HG02981 (cell line): ENCODE data around the gene COL20A1.

Experiments used
- ATAC-seq: cut with Tn5 transposase; IDR thresholded peaks from one replicate; pipeline ENCODE4 v1.9.1; 2021; ENCODE audit warnings: mild to moderate bottlenecking, moderate library complexity; ENCODE audit not compliant: unreplicated experiment

Gene COL20A1

GRCh38 chr20:63359164-63359934, 66.4 kb downstream of the COL20A1 start:
- ATAC-seq: no peak

GRCh38 chr20:63359937-63360849, 67.2 kb downstream of the COL20A1 start:
- no peak for ATAC-seq

- ATAC-seq: no peak
Measured at GRCh38 chr20:63360850-63361518, 68.0 kb downstream of the COL20A1 start, which contains the start of gene CHRNA4. CHRNA4 (minus strand) TSS chr20:63361349; CDS start chr20:63361165, 184 bp downstream.

- no peak for ATAC-seq
Measured at GRCh38 chr20:63361519-63362435, 68.8 kb downstream of the COL20A1 start.

GRCh38 chr20:63362436-63363009, 69.5 kb downstream of the COL20A1 start:
- no peak for ATAC-seq

GRCh38 chr20:63363013-63363957, 70.3 kb downstream of the COL20A1 start:
- no peak for ATAC-seq

- no peak for ATAC-seq
Measured at GRCh38 chr20:63363981-63364561, 71.1 kb downstream of the COL20A1 start.

- ATAC-seq: no peak
Measured at GRCh38 chr20:63364801-63365585, 72.0 kb downstream of the COL20A1 start.

GRCh38 chr20:63365601-63366389, 72.8 kb downstream of the COL20A1 start:
- ATAC-seq: no peak

- ATAC-seq: no peak
Measured at GRCh38 chr20:63366390-63367365, 73.7 kb downstream of the COL20A1 start.

GRCh38 chr20:63367446-63368055, 74.6 kb downstream of the COL20A1 start:
- ATAC-seq: no peak

GRCh38 chr20:63368151-63368550, 75.2 kb downstream of the COL20A1 start:
- ATAC-seq: no peak

- no peak for ATAC-seq
Measured at GRCh38 chr20:63369024-63369530, 76.1 kb downstream of the COL20A1 start.

GRCh38 chr20:63369724-63370617, 77.0 kb downstream of the COL20A1 start:
- ATAC-seq: no peak
